Keratinocyte (primary cell): Measurements from ENCODE around the gene POTEJ.
"Not testable (repeated sequence)": the region's sequence is repeated elsewhere in the genome, so short reads cannot be mapped to it uniquely, and the experiment has no call there.

Experiments used
- EZH2 ChIP-seq: IDR thresholded peaks from one replicate; pipeline ENCODE4 v1.6.1; 2012; ENCODE audit warnings: inconsistent platforms, mild to moderate bottlenecking, low read length, moderate library complexity
- TF ChIP-seq, protein P1 (sequence below), 3 experiments: IDR thresholded peaks in 1 of 3; conservative IDR thresholded peaks in 1 of 3; optimal IDR thresholded peaks in 1 of 3; 2 replicates in 2 of 3; 3 replicates in 1 of 3; pipeline versions ENCODE3 to v1.5.1; 2011; ENCODE audit warnings: low read length in 3 of 3, mild to moderate bottlenecking in 3 of 3, moderate library complexity in 2 of 3, control low read depth in 1 of 3, inconsistent platforms in 1 of 3; ENCODE audit not compliant: insufficient read depth in 2 of 3; ENCODE audit errors: extremely low read depth in 1 of 3

DNA sequence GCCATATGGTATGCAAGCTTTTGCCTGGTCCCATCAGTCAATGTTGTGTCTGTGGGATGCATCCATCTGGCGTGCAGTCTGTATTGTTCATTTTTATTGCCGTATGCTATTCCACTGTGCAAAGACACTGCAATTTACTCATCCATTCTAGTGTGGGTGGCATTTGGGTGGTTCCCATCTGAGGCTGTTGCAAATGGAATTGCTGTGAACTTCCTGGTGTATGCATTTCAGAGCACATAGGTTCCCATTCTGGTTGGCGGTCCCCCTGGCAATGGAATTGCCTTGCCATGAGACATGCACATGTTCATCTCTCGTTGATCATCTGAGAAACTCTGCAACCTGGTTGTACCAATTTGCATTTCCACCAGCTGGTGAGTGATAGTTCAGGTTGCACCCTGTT, 33.7 kb upstream of the POTEJ start:
- TF ChIP-seq EZH2: not testable (repeated sequence)
- TF ChIP-seq, protein P1, sequence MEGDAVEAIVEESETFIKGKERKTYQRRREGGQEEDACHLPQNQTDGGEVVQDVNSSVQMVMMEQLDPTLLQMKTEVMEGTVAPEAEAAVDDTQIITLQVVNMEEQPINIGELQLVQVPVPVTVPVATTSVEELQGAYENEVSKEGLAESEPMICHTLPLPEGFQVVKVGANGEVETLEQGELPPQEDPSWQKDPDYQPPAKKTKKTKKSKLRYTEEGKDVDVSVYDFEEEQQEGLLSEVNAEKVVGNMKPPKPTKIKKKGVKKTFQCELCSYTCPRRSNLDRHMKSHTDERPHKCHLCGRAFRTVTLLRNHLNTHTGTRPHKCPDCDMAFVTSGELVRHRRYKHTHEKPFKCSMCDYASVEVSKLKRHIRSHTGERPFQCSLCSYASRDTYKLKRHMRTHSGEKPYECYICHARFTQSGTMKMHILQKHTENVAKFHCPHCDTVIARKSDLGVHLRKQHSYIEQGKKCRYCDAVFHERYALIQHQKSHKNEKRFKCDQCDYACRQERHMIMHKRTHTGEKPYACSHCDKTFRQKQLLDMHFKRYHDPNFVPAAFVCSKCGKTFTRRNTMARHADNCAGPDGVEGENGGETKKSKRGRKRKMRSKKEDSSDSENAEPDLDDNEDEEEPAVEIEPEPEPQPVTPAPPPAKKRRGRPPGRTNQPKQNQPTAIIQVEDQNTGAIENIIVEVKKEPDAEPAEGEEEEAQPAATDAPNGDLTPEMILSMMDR (optimal IDR thresholded peaks at IDR 0.05 in 1 of 3, IDR thresholded peaks at IDR 0.05 in 1 of 3, conservative IDR thresholded peaks at IDR 0.05 in 1 of 3; ENCODE audit: extremely low read depth in 1 of 3, insufficient read depth in 2 of 3, low read length in 3 of 3): not testable (repeated sequence)
